Smooth muscle cell (in vitro differentiated cells): ENCODE data around the gene PRKACB. TPM values are rescaled to one million over a fixed set of nuclear protein-coding genes. Genes with fewer than 3 reads are reported as not detected.

Source experiments
- DNase-seq: peaks from one replicate; lab custom pipeline; 2025; ENCODE audit not compliant: unreplicated experiment; lab: John Stamatoyannopoulos, UW
- H2AFZ ChIP-seq: fragments of 200-600 bp; sonication (generic); 2 replicates; pipeline ENCODE4 v1.6.0; 2016; ENCODE audit warnings: antibody characterized with exemption, low read depth, mild to moderate bottlenecking
- H3F3A ChIP-seq: fragments of 200-600 bp; sonication (generic); 2 replicates; pipeline ENCODE4 v1.6.0; 2017; ENCODE audit warnings: antibody characterized with exemption, low read depth
- H3K27ac ChIP-seq: fragments of 200-600 bp; sonication (generic); 2 replicates; pipeline ENCODE4 v1.5.1; 2016; ENCODE audit warnings: low read depth, mild to moderate bottlenecking
- H3K27me3 ChIP-seq: fragments of 200-600 bp; sonication (generic); 2 replicates; pipeline ENCODE4 v1.6.1; 2016; ENCODE audit warnings: low read depth, mild to moderate bottlenecking
- H3K36me3 ChIP-seq: fragments of 200-600 bp; sonication (generic); 2 replicates; pipeline ENCODE4 v1.5.1; 2016; ENCODE audit warnings: low read depth
- H3K4me1 ChIP-seq: fragments of 200-600 bp; sonication (generic); 2 replicates; pipeline ENCODE4 v1.5.1; 2016; ENCODE audit warnings: low read depth
- H3K4me2 ChIP-seq: fragments of 200-600 bp; sonication (generic); 2 replicates; pipeline ENCODE4 v1.6.0; 2016; ENCODE audit warnings: mild to moderate bottlenecking
- H3K4me3 ChIP-seq: fragments of 200-600 bp; sonication (generic); 2 replicates; pipeline ENCODE4 v1.5.1; 2016; ENCODE audit warnings: mild to moderate bottlenecking
- H3K79me2 ChIP-seq: fragments of 200-600 bp; sonication (generic); 2 replicates; pipeline ENCODE4 v1.6.0; 2016; ENCODE audit warnings: low read depth, mild to moderate bottlenecking
- H3K9ac ChIP-seq: fragments of 200-600 bp; sonication (generic); 2 replicates; pipeline ENCODE4 v1.6.0; 2016; ENCODE audit warnings: low read depth
- H3K9me3 ChIP-seq: fragments of 200-600 bp; sonication (generic); replicated peaks from 2 replicates; pipeline ENCODE4 v1.5.1; 2016; ENCODE audit warnings: low read depth
- H4K20me1 ChIP-seq: fragments of 200-600 bp; sonication (generic); 2 replicates; pipeline ENCODE4 v1.6.0; 2016; ENCODE audit warnings: low read depth
- WGBS: methylation state at CpG from one replicate; pipeline ENCODE4 v1.1.7; 2016; ENCODE audit warnings: low lambda C conversion rate; 5-methylcytosine and 5-hydroxymethylcytosine counted together
- polyA plus RNA-seq: library from polyadenylated mRNA; unstranded; fragments of >200 nt; fragmentation: Nextera tagmentation; extraction: Ambion mirVana; gene quantifications from 2 replicates; pipeline ENCODE4 v1.2.1, GENCODE V29; 2016
- total RNA-seq: library from RNA; depleted of rRNA; stranded (reverse); fragments of >200 nt; gene quantifications from 2 replicates; pipeline ENCODE4 v1.2.3, GENCODE V29; 2014
- TF ChIP-seq, protein P1 (sequence below): fragments of 200-600 bp; sonication (generic); IDR thresholded peaks from 2 replicates; pipeline ENCODE4 v1.5.1; 2017; ENCODE audit warnings: borderline replicate concordance, mild to moderate bottlenecking, antibody characterized with exemption; ENCODE audit not compliant: insufficient read depth, poor library complexity, severe bottlenecking

PRKACB gene
- total and polyA plus RNA-seq, 2 experiments from 2014 or later = 18.8 to 42.3 TPM

DNA sequence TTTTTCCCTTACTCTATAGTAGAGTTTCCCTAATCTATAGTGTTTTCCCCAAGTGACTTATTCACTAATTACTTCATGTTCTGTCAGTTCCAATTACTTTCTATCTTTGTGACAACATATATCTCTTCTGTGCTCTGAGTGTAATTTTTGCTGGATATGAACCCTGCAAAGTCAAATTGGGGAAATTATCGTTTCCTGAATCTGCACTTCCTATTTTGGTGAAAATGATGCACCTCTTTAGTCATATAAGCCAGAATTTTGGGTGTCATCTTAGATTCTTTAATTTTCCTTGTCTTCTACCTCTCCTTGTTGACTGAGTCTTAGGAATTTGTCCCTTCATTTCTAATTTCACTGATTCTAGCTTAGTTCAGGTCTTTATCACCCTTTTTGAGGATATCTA lies 33.4 kb upstream of the PRKACB start:
- Histone ChIP-seq H4K20me1 (no peaks in the 10 kb centered on the region), H3K79me2 (peaks cover 2% of the 10 kb centered on the region)
- TF ChIP-seq, protein P1, sequence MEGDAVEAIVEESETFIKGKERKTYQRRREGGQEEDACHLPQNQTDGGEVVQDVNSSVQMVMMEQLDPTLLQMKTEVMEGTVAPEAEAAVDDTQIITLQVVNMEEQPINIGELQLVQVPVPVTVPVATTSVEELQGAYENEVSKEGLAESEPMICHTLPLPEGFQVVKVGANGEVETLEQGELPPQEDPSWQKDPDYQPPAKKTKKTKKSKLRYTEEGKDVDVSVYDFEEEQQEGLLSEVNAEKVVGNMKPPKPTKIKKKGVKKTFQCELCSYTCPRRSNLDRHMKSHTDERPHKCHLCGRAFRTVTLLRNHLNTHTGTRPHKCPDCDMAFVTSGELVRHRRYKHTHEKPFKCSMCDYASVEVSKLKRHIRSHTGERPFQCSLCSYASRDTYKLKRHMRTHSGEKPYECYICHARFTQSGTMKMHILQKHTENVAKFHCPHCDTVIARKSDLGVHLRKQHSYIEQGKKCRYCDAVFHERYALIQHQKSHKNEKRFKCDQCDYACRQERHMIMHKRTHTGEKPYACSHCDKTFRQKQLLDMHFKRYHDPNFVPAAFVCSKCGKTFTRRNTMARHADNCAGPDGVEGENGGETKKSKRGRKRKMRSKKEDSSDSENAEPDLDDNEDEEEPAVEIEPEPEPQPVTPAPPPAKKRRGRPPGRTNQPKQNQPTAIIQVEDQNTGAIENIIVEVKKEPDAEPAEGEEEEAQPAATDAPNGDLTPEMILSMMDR = no peak

DNA sequence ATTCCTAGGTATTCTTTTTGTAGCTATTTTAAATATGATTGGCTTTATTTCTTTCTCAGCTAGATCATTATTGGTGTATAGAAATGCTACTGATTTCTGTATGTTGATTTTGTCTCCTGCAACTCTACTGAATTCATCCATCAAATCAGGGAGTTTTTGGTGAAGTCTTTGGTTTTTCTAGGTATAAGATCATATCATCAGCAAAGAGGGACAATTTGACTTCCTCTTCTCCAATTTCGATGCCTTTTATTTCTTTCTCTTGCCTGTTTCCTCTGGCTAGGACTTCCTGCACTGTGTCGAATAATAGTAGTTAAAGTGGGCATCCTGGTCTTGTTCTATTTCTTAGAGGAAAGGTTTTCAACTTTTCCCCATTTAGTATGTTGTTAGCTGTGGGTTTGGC lies 27.5 kb upstream of the PRKACB start:
- no peaks in the 10 kb centered on the region for H3K79me2 ChIP-seq
- TF ChIP-seq, protein P1 = no peak
- H3K4me3 ChIP-seq = no peak overlapping the region
- no peaks in the 10 kb centered on the region for H4K20me1 ChIP-seq
- H3K4me1 ChIP-seq = no peaks in the 10 kb centered on the region
- H3K27ac ChIP-seq = no peak overlapping the region
- H3K36me3 ChIP-seq = no peaks in the 10 kb centered on the region
- no peak overlapping the region for H2AFZ ChIP-seq
- no peak for DNase-seq
- H3K4me2 ChIP-seq = no peak overlapping the region
- H3K9ac ChIP-seq = no peak overlapping the region
- no peaks in the 10 kb centered on the region for H3F3A ChIP-seq
- H3K27me3 ChIP-seq = no peaks in the 10 kb centered on the region
- 95% methylated on average over 2 of the region's 2 CpGs for WGBS
- H3K9me3 ChIP-seq = no peaks in the 10 kb centered on the region

More for the DNA sequence above, 33.4 kb upstream of the PRKACB start:
- H3K4me2 ChIP-seq = no peak overlapping the region
- H3K9ac ChIP-seq = no peak overlapping the region
- 100% methylated on average over 1 of the region's 1 CpG for WGBS
- no peaks in the 10 kb centered on the region for H3K9me3 ChIP-seq
- H3K36me3 ChIP-seq = no peaks in the 10 kb centered on the region
- no peak overlapping the region for H3K4me3 ChIP-seq
- no peaks in the 10 kb centered on the region for H3K4me1 ChIP-seq
- no peaks in the 10 kb centered on the region for H3F3A ChIP-seq
- H2AFZ ChIP-seq = no peak overlapping the region
- DNase-seq = no peak
- no peak overlapping the region for H3K27ac ChIP-seq
- no peaks in the 10 kb centered on the region for H3K27me3 ChIP-seq

- H3K9ac ChIP-seq = no peak overlapping the region
- no peaks in the 10 kb centered on the region for H3K4me1 ChIP-seq
- H3K27ac ChIP-seq = no peak overlapping the region
- H4K20me1 ChIP-seq = no peaks in the 10 kb centered on the region
- H3K4me2 ChIP-seq = no peak overlapping the region
- 100% methylated on average over 1 of the region's 1 CpG for WGBS
- TF ChIP-seq, protein P1 = no peak
- no peaks in the 10 kb centered on the region for H3K9me3 ChIP-seq
- H3K79me2 ChIP-seq = no peaks in the 10 kb centered on the region
- DNase-seq = no peak
- H3F3A ChIP-seq = no peaks in the 10 kb centered on the region
- H3K27me3 ChIP-seq = no peaks in the 10 kb centered on the region
- H3K4me3 ChIP-seq = no peak overlapping the region
- no peak overlapping the region for H2AFZ ChIP-seq
- H3K36me3 ChIP-seq = no peaks in the 10 kb centered on the region
These were observed 26.2 kb upstream of the PRKACB start for GRCh38 chr1:84117868-84118267.

- WGBS = 39% methylated on average over 1 of the region's 1 CpG
- Histone ChIP-seq H3K9ac (no peak overlapping the region), H2AFZ (no peak overlapping the region), H4K20me1 (no peaks in the 10 kb centered on the region), H3K27me3 (no peaks in the 10 kb centered on the region), H3K36me3 (no peaks in the 10 kb centered on the region), H3K4me3 (no peak overlapping the region), H3F3A (no peaks in the 10 kb centered on the region), H3K79me2 (no peaks in the 10 kb centered on the region), H3K4me1 (no peaks in the 10 kb centered on the region), H3K4me2 (no peak overlapping the region), H3K9me3 (no peaks in the 10 kb centered on the region), H3K27ac (no peak overlapping the region)
- TF ChIP-seq, protein P1 = no peak
- DNase-seq = no peak
These were observed 22.7 kb upstream of the PRKACB start for GRCh38 chr1:84121360-84121759.
